Thyroid gland (tissue), 4 donors: ENCODE results near the gene LRBA.

ENCODE experiments used
- POLR2A ChIP-seq, 2 donors: fragments of 450-650 bp; IDR thresholded peaks; one replicate each; pipeline ENCODE4 v1.6.1; 2017; ENCODE audit warnings: antibody characterized with exemption in 2 of 2, mild to moderate bottlenecking in 2 of 2, moderate library complexity in 1 of 2
- TF ChIP-seq, protein P1 (sequence below), 6 experiments: fragments of 200-600 bp in 3 of 6; fragments of 450-650 bp in 3 of 6; sonication (generic) in 3 of 6; IDR thresholded peaks; one replicate each; pipeline ENCODE4 v1.5.1; 2016 to 2019; ENCODE audit warnings: antibody characterized with exemption in 6 of 6, mild to moderate bottlenecking in 2 of 6, inconsistent platforms in 1 of 6, moderate library complexity in 1 of 6

DNA sequence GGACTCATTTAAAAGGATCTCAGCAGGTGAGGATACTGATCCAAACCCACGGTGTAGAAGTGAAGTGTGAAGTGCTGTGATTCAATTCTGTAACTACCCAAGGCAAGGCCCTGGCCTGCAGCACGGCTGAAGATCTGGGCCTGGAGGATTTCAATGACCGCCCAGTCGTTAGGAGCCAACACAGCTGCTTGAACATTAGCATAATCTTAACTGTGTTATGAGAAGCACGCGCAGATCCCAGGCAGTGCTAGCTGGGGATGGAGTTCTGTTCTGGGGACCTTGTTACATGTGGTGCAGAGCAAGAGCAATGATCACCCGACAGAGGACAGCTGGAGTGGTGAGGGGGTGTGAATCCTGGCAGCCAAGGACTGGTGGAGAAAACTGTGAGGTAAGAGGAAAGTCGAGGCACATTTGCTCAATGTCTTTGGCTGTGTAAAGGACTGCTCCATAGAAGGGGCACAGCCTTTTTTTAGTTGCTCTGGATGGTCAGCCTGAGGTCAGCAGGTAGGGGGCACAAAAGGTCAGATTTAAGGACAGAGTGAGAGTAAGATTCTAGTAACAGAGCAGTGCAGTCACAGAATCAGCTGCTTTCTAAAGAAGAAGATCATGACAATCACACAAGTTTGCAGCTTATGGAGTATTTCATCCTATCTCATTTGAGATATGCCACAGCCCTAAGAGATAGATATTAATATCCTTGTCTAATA is 755.1 kb downstream of the LRBA start:
- TF ChIP-seq, protein P1, sequence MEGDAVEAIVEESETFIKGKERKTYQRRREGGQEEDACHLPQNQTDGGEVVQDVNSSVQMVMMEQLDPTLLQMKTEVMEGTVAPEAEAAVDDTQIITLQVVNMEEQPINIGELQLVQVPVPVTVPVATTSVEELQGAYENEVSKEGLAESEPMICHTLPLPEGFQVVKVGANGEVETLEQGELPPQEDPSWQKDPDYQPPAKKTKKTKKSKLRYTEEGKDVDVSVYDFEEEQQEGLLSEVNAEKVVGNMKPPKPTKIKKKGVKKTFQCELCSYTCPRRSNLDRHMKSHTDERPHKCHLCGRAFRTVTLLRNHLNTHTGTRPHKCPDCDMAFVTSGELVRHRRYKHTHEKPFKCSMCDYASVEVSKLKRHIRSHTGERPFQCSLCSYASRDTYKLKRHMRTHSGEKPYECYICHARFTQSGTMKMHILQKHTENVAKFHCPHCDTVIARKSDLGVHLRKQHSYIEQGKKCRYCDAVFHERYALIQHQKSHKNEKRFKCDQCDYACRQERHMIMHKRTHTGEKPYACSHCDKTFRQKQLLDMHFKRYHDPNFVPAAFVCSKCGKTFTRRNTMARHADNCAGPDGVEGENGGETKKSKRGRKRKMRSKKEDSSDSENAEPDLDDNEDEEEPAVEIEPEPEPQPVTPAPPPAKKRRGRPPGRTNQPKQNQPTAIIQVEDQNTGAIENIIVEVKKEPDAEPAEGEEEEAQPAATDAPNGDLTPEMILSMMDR (IDR thresholded peaks at IDR 0.05), result no peak
- TF ChIP-seq POLR2A (IDR thresholded peaks at IDR 0.05), result no peak
